HepG2 (cell line): ENCODE data around the gene AHNAK. TPM values are rescaled to one million over a fixed set of nuclear protein-coding genes. Genes with fewer than 3 reads are reported as not detected.

Source experiments
- AKAP8 ChIP-seq: sonication (generic); formaldehyde crosslinking; IDR thresholded peaks from 2 replicates; pipeline ENCODE4 v1.5.1; 2020; ENCODE audit warnings: mild to moderate bottlenecking, missing genetic modification reagents
- ARID5B ChIP-seq: IDR thresholded peaks from 2 replicates; pipeline ENCODE4 v1.4.0; 2020; ENCODE audit warnings: mild to moderate bottlenecking, missing genetic modification reagents
- ARNTL ChIP-seq: sonication (generic); formaldehyde crosslinking; IDR thresholded peaks from 2 replicates; pipeline ENCODE4 v1.4.0; 2020; ENCODE audit warnings: mild to moderate bottlenecking, missing genetic modification reagents
- BRCA1 ChIP-seq: sonication (generic); formaldehyde crosslinking; IDR thresholded peaks from 2 replicates; pipeline ENCODE4 v1.4.0; 2020; ENCODE audit warnings: missing genetic modification reagents
- CBX1 ChIP-seq: IDR thresholded peaks from one replicate; pipeline ENCODE4 v1.6.1; 2016; ENCODE audit warnings: antibody characterized with exemption, low read depth
- FOXA1 ChIP-seq, 2 experiments: fragments of 450-650 bp in 1 of 2; sonication (generic) in 1 of 2; formaldehyde crosslinking in 1 of 2; IDR thresholded peaks; 2 replicates each; pipeline versions ENCODE4 v1.4.0 to v1.6.1; 2016 to 2020; ENCODE audit warnings: missing genetic modification reagents in 1 of 2
- IKZF1 ChIP-seq: fragments of 450-650 bp; IDR thresholded peaks from 2 replicates; pipeline ENCODE4 v1.7.1; 2016
- IKZF4 ChIP-seq: sonication (generic); formaldehyde crosslinking; IDR thresholded peaks from 2 replicates; pipeline ENCODE4 v1.5.1; 2020; ENCODE audit warnings: borderline replicate concordance, mild to moderate bottlenecking, low read depth, missing genetic modification reagents; ENCODE audit errors: not compliant biosample characterization
- JUND ChIP-seq: sonication (generic); formaldehyde crosslinking; IDR thresholded peaks from 2 replicates; pipeline ENCODE4 v1.8.0; 2022; ENCODE audit warnings: mild to moderate bottlenecking, missing genetic modification reagents
- KLF12 ChIP-seq: sonication (generic); formaldehyde crosslinking; IDR thresholded peaks from 2 replicates; pipeline ENCODE4 v1.4.0; 2020; ENCODE audit warnings: missing genetic modification reagents, borderline replicate concordance
- KLF16 ChIP-seq, 2 experiments: sonication (generic) in 1 of 2; formaldehyde crosslinking in 1 of 2; IDR thresholded peaks; 2 replicates each; pipeline versions ENCODE4 v1.6.1 to v1.8.0; 2016 to 2023; ENCODE audit warnings: missing genetic modification reagents in 2 of 2, missing compliant biosample characterization in 1 of 2
- NFYC ChIP-seq: IDR thresholded peaks from 2 replicates; pipeline ENCODE4 v1.6.1; 2016; ENCODE audit warnings: missing genetic modification reagents, missing compliant biosample characterization
- POLR2G ChIP-seq: fragments of 200-400 bp; formaldehyde crosslinking; IDR thresholded peaks from 2 replicates; pipeline ENCODE4 v1.6.1; 2018; ENCODE audit warnings: mild to moderate bottlenecking, low read depth, low read length, moderate library complexity
- REPIN1 ChIP-seq: sonication (generic); formaldehyde crosslinking; IDR thresholded peaks from 2 replicates; pipeline ENCODE4 v1.8.0; 2022; ENCODE audit warnings: missing genetic modification reagents, low read depth, mild to moderate bottlenecking, borderline replicate concordance
- SIN3B ChIP-seq: fragments of 150-350 bp; IDR thresholded peaks from 2 replicates; pipeline ENCODE4 v1.6.1; 2014; ENCODE audit warnings: low read length
- SMC3 ChIP-seq: IDR thresholded peaks from 2 replicates; pipeline ENCODE4 v1.6.1; 2011; ENCODE audit warnings: low read length, improper control_type of control experiment
- TFDP1 ChIP-seq: IDR thresholded peaks from 2 replicates; pipeline ENCODE4 v1.6.1; 2016; ENCODE audit warnings: missing compliant biosample characterization, missing genetic modification reagents, borderline replicate concordance
- THAP7 ChIP-seq: sonication (generic); formaldehyde crosslinking; IDR thresholded peaks from 2 replicates; pipeline ENCODE4 v1.8.1; 2023; ENCODE audit warnings: mild to moderate bottlenecking, missing genetic modification reagents
- UBTF ChIP-seq: sonication (generic); formaldehyde crosslinking; IDR thresholded peaks from 2 replicates; pipeline ENCODE4 v1.4.0; 2020; ENCODE audit warnings: mild to moderate bottlenecking, missing genetic modification reagents
- ZNF333 ChIP-seq: sonication (generic); formaldehyde crosslinking; IDR thresholded peaks from 2 replicates; pipeline ENCODE4 v1.4.0; 2020; ENCODE audit warnings: mild to moderate bottlenecking, missing genetic modification reagents, borderline replicate concordance
- ZNF616 ChIP-seq: sonication (generic); formaldehyde crosslinking; IDR thresholded peaks from 2 replicates; pipeline ENCODE4 v1.5.0; 2020; ENCODE audit warnings: low read depth, mild to moderate bottlenecking, missing genetic modification reagents
- ZSCAN30 ChIP-seq: sonication (generic); formaldehyde crosslinking; IDR thresholded peaks from 2 replicates; pipeline ENCODE4 v1.5.0; 2020; ENCODE audit warnings: mild to moderate bottlenecking, missing genetic modification reagents
- polyA plus RNA-seq, 8 experiments: library from polyadenylated mRNA; depleted of rRNA in 3 of 8; stranded (reverse) in 7 of 8; unstranded in 1 of 8; fragments of >200 nt; fragmentation: Illumina TruSeq in 4 of 8; extraction: Trizol in 4 of 8; gene quantifications; 2 replicates each; pipeline versions ENCODE4 v1.2.1 to v1.2.3, GENCODE V29; 2011 to 2016; ENCODE audit warnings: low read depth in 4 of 8, missing spikeins in 1 of 8, mixed read lengths in 1 of 8; ENCODE audit not compliant: insufficient read depth in 1 of 8
- total RNA-seq, 5 experiments: library from RNA; depleted of rRNA; stranded (reverse); fragments of >200 nt; fragmentation: Illumina TruSeq; extraction: Trizol; gene quantifications; 2 replicates each; pipeline ENCODE4 v1.2.3, GENCODE V29; 2016; ENCODE audit warnings: low read depth in 1 of 5

The AHNAK gene
- total and polyA plus RNA-seq, 2 of the 13 experiments (the other 11 are each of a cell fraction or from before 2014, with no cell fraction given) = 23.4 to 25.0 TPM

- TF ChIP-seq ARID5B (CRISPR knock-in tag) (no peak), ZNF333 (CRISPR knock-in tag) (peak; percentile 64; the same call in 1 of the 2 replicates), KLF12 (peak; percentile 66; the same call in 1 of the 2 replicates), SMC3 (no peak), ZNF616 (CRISPR knock-in tag) (peak; percentile 68; the same call in 1 of the 2 replicates), ARNTL (0 out of 2 replicates have a peak, but pooled peaks have one; percentile 5), REPIN1 (CRISPR knock-in tag) (0 out of 2 replicates have a peak, but pooled peaks have one; percentile 50), NFYC (CRISPR knock-in tag) (no peak), UBTF (CRISPR knock-in tag) (peak; percentile 88), KLF16 (CRISPR knock-in tag; IDR thresholded peaks at IDR 0.05) (peak in 1 of 2 experiments; percentile 7; a peak in 1 of 4 replicates), IKZF1 (no peak), SIN3B (no peak), FOXA1 (IDR thresholded peaks at IDR 0.05) (no peak), FOXA1 (CRISPR knock-in tag; IDR thresholded peaks at IDR 0.05) (no peak), AKAP8 (CRISPR knock-in tag) (no peak), JUND (CRISPR knock-in tag) (no peak), POLR2G (peak; percentile 59; the same call in 1 of the 2 replicates), ZSCAN30 (CRISPR knock-in tag) (0 out of 2 replicates have a peak, but pooled peaks have one; percentile 51), BRCA1 (no peak), THAP7 (CRISPR knock-in tag) (no peak), CBX1 (no peak), TFDP1 (CRISPR knock-in tag) (no peak), IKZF4 (CRISPR knock-in tag) (peak; percentile 57)
Observed at GRCh38 chr11:62546244-62546928, at the start of gene AHNAK (continued).
